HG03460 (cell line): ENCODE measurements around the gene PYY.
"Not testable (repeated sequence)": the region's sequence is repeated elsewhere in the genome, so short reads cannot be mapped to it uniquely, and the experiment has no call there.

Experiments used
- ATAC-seq: cut with Tn5 transposase; IDR thresholded peaks from one replicate; pipeline ENCODE4 v1.9.1; 2021; ENCODE audit not compliant: unreplicated experiment

PYY gene

GRCh38 chr17:43953746-43954145 is at the start of gene PYY:
Gene PYY (minus strand): TSS chr17:43953940. CDS start chr17:43953483, 457 bp downstream.
- no peak for ATAC-seq

- no peak for ATAC-seq
These were observed 48.6 kb upstream of the PYY start for GRCh38 chr17:44002141-44002848.

GRCh38 chr17:44001461-44001920 is 47.8 kb upstream of the PYY start:
- no peak for ATAC-seq

GRCh38 chr17:44000871-44001460 is 47.2 kb upstream of the PYY start:
- no peak for ATAC-seq

GRCh38 chr17:44000141-44000860 is 46.6 kb upstream of the PYY start:
- no peak for ATAC-seq

- ATAC-seq: no peak
These were observed 45.3 kb upstream of the PYY start for GRCh38 chr17:43999024-43999423.

- ATAC-seq: no peak
These were observed 44.8 kb upstream of the PYY start for GRCh38 chr17:43998552-43998951.

- ATAC-seq: not testable (repeated sequence)
These were observed 43.4 kb upstream of the PYY start for GRCh38 chr17:43997180-43997579.

- ATAC-seq: no peak
These were observed 41.4 kb upstream of the PYY start for GRCh38 chr17:43995150-43995471.

GRCh38 chr17:43994272-43995149 is 40.8 kb upstream of the PYY start:
- ATAC-seq: no peak

GRCh38 chr17:43992641-43993040 is 38.9 kb upstream of the PYY start:
- no peak for ATAC-seq

GRCh38 chr17:43988301-43988700 is 34.6 kb upstream of the PYY start:
- ATAC-seq: no peak

- ATAC-seq: no peak
These were observed 33.6 kb upstream of the PYY start for GRCh38 chr17:43987131-43988021.

- no peak for ATAC-seq
These were observed 32.7 kb upstream of the PYY start for GRCh38 chr17:43986225-43986981.

- ATAC-seq: no peak
These were observed 30.8 kb upstream of the PYY start for GRCh38 chr17:43984521-43984920.

GRCh38 chr17:43983515-43984411 is 30.0 kb upstream of the PYY start:
- ATAC-seq: no peak

- ATAC-seq: no peak
These were observed 29.4 kb upstream of the PYY start for GRCh38 chr17:43983196-43983514.

- ATAC-seq: no peak
These were observed 28.4 kb upstream of the PYY start for GRCh38 chr17:43982171-43982570.

GRCh38 chr17:43979671-43980070 is 25.9 kb upstream of the PYY start:
- ATAC-seq: no peak
